C4-2B (cell line): Measurements from ENCODE around the gene FAM13A.

Source experiments
- ZFX ChIP-seq: fragments of 450-650 bp; IDR thresholded peaks from 2 replicates; pipeline ENCODE4 v1.6.1; 2017
- TF ChIP-seq, protein P1 (sequence below): fragments of 450-650 bp; conservative IDR thresholded peaks from 2 replicates; pipeline ENCODE4 v1.5.1; 2017; ENCODE audit warnings: mild to moderate bottlenecking

- TF ChIP-seq ZFX: no peak
- TF ChIP-seq, protein P1, sequence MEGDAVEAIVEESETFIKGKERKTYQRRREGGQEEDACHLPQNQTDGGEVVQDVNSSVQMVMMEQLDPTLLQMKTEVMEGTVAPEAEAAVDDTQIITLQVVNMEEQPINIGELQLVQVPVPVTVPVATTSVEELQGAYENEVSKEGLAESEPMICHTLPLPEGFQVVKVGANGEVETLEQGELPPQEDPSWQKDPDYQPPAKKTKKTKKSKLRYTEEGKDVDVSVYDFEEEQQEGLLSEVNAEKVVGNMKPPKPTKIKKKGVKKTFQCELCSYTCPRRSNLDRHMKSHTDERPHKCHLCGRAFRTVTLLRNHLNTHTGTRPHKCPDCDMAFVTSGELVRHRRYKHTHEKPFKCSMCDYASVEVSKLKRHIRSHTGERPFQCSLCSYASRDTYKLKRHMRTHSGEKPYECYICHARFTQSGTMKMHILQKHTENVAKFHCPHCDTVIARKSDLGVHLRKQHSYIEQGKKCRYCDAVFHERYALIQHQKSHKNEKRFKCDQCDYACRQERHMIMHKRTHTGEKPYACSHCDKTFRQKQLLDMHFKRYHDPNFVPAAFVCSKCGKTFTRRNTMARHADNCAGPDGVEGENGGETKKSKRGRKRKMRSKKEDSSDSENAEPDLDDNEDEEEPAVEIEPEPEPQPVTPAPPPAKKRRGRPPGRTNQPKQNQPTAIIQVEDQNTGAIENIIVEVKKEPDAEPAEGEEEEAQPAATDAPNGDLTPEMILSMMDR: no peak
Measured at GRCh38 chr4:88725143-88725542, 331.8 kb downstream of the FAM13A start.
